Activated CD4-positive, alpha-beta T cell treated with anti-CD3 and anti-CD28 coated beads, Interleukin-2, Interleukin-4, amounts not matched to agents 100 ng/mL and 50 ng/mL, durations not matched to agents 16 hours and 8 hours (primary cell): ENCODE results near the gene PCNX3.
"Not testable (repeated sequence)": the region's sequence is repeated elsewhere in the genome, so short reads cannot be mapped to it uniquely, and the experiment has no call there.

Source experiments
- DNase-seq: peaks from one replicate; pipeline ENCODE4 v3.0.0-alpha.2; 2020; ENCODE audit warnings: low spot score

The PCNX3 gene

DNA sequence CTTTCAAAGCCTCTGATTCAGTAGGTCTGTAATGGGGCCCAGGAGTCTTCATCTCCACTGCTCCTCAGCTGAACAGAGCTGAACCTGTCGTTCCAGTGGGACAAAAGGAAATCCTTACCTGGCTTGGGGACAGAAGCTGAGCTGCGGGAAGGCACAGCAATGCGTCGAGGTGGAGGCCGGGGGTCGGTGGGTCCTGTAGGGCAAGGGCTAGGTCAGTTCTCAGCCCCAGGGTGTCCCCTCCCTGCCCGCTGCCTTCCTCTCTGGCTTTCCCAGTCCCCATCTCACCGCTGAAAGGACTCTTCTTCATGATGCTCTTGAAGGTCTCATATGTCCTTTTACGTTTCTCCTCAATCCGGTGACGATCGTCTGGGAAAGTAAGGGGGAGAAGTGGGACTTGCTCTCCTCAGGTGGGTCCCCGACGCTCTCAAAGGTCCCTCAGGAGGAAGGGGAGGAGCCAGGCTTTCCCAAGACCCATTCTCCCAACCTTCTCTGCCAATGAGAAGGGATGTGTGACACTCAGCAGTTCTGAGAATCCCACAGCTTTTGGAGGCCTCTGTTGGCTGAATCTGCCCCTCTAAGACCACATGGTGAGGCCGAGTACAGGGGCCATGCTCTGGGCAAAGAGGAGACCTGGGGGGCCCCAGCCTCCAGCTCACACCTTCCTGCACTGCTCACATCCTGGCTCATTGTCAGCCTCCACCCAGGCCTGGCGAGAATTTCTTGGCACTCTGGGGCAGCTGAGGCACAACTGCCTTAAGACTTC lies 40.2 kb downstream of the PCNX3 start:
- no peak for DNase-seq

GRCh38 chr11:65657426-65657825 lies 41.9 kb downstream of the PCNX3 start:
- DNase-seq: no peak

GRCh38 chr11:65658174-65659021 lies 42.8 kb downstream of the PCNX3 start:
- DNase-seq: no peak

DNA sequence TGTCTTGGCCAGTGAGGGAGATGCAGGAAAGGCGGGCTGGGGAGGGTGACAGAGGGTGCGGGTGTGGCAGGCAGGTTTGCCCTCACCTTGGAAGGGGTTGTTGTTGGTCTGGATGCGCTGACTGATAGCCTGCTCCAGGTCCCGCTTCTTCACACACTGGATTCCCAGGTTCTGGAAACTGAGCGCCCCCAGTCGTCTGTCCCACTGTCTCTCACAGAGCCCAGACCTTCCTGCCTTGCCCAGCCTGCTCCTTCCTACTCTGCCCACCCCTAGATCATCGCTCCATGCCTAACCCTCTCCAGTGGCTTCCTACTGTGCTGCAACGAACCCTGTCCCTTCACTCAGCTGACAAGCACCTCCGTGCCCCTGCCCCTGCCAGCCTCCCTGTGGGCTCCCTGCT lies 44.5 kb downstream of the PCNX3 start:
- DNase-seq: no peak

DNA sequence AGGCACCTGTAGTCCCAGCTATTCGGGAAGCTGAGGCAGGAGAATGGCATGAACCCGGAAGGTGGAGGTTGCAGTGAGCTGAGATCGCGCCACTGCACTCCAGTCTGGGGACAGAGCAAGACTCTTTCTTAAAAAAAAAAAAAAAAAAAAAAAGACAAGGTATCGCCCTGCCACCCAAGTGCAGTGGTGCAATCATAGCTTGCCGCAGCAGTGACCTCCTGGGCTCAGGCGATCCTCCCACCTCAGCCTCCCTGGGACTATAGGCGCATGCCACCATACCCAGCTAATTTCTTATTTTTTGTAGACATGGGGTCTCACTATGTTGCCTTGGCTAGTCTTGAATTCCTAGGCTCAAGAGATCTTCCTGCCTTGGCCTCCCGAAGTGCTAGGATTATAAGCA lies 45.3 kb downstream of the PCNX3 start:
- not testable (repeated sequence) for DNase-seq

DNA sequence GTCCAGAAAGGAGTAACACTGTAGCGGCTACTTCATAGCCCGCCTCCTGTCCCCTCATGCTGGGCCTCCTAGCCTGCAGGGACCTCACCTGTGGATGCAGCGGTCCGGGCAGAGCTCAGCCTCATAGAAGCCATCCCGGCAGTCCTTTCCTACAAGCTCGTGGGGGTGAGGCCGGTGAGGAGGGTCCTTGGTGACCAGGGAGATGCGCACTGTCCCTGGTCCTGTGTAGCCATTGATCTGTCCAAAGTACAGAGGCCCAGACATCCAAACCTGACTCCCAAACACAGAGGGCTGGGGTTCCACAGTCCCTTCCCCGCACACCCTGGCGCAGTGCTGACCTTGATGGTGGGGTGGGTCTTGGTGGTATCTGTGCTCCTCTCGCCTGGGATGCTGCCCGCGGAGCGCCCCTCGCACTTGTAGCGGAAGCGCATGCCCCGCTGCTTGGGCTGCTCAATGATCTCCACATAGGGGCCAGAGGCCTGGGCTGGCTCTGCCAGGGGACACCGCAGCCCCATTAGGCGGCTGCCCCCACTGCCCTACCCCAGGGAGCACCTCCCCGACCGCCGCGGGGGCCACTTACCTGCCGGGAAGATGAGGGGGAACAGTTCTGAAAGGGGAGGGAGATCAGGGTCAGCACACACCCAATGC lies 46.1 kb downstream of the PCNX3 start:
- DNase-seq: no peak

- DNase-seq: no peak
Measured at GRCh38 chr11:65662247-65662798, 46.7 kb downstream of the PCNX3 start.

- peak; percentile 90 for DNase-seq
Measured at GRCh38 chr11:65662799-65663638, 47.4 kb downstream of the PCNX3 start, which contains the start of gene RELA. Gene RELA, minus strand, starts transcription at chr11:65662916. Its CDS starts 84 bp downstream, at chr11:65662832.

- peak; percentile 36 for DNase-seq
Measured at GRCh38 chr11:65663639-65664200, 48.1 kb downstream of the PCNX3 start.

DNA sequence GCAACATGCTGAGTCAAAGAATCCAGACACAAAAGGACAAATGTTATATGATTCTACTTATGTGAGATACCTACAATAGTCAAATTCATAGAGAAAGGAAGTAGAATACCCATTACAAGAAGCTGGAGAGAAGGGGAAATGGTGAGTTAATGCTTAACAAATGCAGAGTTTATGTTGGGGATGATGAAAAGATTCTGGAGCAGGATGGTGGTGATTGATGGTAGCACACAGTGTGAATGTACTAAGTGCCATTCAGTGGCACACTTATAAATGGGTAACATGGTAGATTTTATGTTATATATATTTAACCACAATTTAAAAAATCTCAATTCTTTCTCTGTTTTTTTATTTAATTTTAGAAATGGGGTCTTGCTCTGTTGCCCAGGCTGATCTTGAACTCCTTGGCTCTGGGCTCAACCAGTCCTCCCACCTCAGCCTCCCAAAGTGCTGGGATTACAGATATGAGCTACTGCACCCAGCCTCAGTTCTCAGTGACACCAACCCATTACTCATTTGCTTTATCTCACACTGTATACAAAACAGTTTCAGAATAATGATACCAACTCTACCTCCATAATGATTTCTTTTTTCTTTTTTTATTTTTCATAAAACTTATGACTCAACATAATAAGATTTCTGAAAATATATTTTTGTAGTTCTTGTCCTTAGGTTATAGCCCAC lies 56.7 kb downstream of the PCNX3 start:
- DNase-seq: no peak

- no peak for DNase-seq
Measured at GRCh38 chr11:65672982-65673381, 57.4 kb downstream of the PCNX3 start.

DNA sequence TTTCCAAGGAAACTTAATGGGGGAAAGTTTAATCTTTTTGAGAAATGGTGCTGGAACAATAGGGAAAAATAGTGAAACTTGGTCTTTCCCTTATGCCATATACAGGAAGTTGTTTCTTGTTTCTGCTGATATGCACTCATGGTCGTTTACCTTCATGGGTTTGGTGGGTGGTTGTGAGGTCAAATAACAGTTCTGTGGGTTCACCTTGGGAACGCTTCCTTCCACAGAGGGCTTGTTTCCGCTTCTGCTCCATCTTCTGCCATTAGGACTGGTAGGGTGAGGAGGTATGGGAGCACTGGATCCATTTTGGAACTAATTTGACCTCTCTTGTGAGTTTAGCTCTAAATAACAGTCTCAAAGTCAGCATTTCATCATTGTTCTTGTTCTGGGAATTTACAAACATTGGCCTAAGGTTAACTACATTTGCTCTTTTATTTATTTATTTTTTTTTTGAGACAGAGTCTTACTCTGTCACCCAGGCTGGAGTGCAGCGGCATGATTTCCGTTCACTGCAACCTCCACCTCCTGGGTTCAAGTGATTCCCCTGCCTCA lies 64.7 kb downstream of the PCNX3 start:
- DNase-seq: no peak

DNA sequence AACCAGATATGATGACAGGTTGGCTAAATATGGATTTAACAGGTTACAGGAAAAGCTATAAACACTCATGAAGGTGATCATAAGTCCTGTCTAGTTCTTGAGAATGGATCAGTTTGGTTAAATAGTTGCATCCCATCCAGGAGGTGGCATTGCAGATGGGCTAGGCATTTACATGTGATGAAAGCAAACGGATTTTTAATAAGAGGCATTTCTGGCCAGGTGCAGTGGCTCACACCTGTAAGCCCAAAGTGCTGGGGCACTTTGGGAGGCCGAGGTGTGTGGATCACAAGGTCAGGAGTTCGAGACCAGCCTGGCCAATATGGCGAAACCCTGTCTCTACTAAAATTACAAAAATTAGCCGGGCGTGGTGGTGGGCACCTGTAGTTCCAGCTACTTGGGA lies 67.9 kb downstream of the PCNX3 start:
- DNase-seq: not testable (repeated sequence)

DNA sequence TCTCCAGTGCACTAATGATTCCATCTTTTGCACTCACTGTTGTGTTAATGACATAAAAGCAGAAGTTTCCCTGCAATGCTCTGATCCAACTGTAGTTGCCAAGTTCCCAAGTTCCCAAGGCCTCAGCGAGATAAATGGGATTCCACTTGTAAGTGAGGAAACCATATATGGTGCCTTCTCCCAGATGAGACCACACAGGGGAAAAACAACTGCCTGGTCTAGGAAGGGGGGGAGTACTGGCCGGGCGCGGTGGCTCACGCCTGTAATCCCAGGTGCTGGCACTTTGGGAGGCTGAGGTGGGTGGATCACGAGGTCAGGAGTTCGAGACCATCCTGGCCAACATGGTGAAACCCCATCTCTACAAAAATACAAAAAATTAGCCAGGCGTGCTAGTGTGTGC lies 70.4 kb downstream of the PCNX3 start:
- no peak for DNase-seq
